ENCODE results near the gene NAXE. TPM values are rescaled to one million over a fixed set of nuclear protein-coding genes. Genes with fewer than 3 reads are reported as not detected.

Gene NAXE
- total RNA-seq, 1 donor from 2014 or later = 190 TPM

DNA sequence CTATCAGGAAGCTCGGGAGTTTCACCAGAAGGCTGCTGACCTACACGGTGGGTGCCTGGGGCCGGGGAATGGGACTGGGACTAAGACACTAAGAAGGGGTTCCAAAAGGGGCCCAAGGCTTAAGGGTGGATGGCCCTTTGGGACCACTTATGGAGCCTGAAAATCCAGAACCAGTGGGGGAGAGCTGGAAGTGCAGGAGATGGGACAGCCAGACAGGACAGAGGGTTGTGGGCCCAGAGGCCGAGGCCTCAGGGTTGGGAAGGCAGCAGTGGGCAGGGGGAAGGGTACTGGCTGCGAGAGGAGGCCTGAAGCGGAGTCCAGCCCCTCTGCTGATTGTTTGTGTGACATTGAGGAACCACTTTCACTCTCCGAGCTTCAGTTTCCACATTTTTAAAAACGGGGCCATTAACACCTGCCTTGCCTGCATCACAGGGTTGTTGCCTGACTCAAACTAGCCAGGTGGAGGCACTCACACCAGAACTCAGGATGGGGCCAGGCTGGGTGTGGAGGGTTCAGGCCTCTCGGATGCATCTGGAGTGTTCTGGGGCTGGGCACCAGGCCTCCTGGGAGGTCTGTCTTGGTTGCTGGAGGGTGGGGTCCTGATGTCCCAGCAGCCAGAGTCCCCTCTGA is 9.1 kb upstream of the NAXE start:
- H3K4me3 Mint-ChIP-seq (ENCODE audit: unreplicated experiment) = no peak overlapping the region
- no peak overlapping the region for H3K27ac Mint-ChIP-seq (ENCODE audit: unreplicated experiment)
- H3K4me1 Mint-ChIP-seq (ENCODE audit: unreplicated experiment) = peaks cover 7% of the 10 kb centered on the region
- DNase-seq (ENCODE audit: low spot score) = no peak
- no peaks in the 10 kb centered on the region for H3K9me3 Mint-ChIP-seq (ENCODE audit: unreplicated experiment)
- peaks cover 12% of the 10 kb centered on the region for H3K27me3 Mint-ChIP-seq (ENCODE audit: unreplicated experiment)
- H3K36me3 Mint-ChIP-seq (ENCODE audit: low read depth, unreplicated experiment) = no peaks in the 10 kb centered on the region
- TF ChIP-seq, protein P1, sequence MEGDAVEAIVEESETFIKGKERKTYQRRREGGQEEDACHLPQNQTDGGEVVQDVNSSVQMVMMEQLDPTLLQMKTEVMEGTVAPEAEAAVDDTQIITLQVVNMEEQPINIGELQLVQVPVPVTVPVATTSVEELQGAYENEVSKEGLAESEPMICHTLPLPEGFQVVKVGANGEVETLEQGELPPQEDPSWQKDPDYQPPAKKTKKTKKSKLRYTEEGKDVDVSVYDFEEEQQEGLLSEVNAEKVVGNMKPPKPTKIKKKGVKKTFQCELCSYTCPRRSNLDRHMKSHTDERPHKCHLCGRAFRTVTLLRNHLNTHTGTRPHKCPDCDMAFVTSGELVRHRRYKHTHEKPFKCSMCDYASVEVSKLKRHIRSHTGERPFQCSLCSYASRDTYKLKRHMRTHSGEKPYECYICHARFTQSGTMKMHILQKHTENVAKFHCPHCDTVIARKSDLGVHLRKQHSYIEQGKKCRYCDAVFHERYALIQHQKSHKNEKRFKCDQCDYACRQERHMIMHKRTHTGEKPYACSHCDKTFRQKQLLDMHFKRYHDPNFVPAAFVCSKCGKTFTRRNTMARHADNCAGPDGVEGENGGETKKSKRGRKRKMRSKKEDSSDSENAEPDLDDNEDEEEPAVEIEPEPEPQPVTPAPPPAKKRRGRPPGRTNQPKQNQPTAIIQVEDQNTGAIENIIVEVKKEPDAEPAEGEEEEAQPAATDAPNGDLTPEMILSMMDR (IDR thresholded peaks at IDR 0.05; ENCODE audit: unreplicated experiment) = no peak

DNA sequence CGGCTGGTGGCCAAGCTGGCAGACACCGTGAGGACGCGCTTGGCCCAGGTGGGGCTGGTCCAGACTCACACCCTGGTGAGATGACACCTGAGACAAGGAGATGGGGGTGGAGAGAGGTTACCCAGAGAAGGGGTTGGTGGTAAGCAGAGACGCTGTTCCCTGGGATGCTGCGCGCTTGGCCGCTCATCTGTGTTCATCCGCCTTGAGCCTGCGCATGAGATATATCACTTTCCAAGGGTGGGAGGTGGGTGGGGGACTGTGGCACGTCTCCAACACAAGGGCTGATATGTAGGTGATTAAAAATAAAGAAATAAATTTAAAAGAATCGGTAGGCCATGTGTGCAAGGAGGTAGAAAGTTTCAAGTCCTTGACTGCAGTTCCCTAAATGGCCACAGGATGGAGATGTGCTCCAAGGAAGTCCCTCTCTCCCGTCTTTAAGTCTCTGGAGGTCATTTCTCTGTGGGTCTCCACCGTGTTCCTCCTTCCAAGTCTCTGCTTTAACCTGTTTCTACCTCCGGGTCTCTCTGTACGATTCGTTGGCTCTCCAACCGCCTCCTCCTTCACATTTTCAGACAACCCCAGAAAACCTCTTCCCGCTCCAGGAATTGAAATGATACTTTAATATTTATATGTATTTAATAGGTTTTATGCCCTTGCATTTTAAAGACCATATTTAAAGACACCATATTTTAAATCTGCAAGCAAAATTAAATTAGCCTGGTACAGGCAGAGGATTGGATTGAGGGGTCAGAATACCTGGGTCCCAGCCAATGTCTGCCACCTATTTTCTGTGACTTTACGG is 7.6 kb upstream of the NAXE start:
- Mint-ChIP-seq H3K36me3 (ENCODE audit: low read depth, unreplicated experiment) (no peaks in the 10 kb centered on the region), H3K27me3 (ENCODE audit: unreplicated experiment) (peaks cover 12% of the 10 kb centered on the region), H3K4me1 (ENCODE audit: unreplicated experiment) (peaks cover 14% of the 10 kb centered on the region), H3K4me3 (ENCODE audit: unreplicated experiment) (peak overlapping the region; percentile 65), H3K9me3 (ENCODE audit: unreplicated experiment) (no peaks in the 10 kb centered on the region), H3K27ac (ENCODE audit: unreplicated experiment) (no peak overlapping the region)
- DNase-seq (ENCODE audit: low spot score) = peak; percentile 76
- TF ChIP-seq, protein P1 (IDR thresholded peaks at IDR 0.05; ENCODE audit: unreplicated experiment) = peak; percentile 86

GRCh38 chr1:156584813-156585212 is 6.8 kb upstream of the NAXE start:
- no peak overlapping the region for H3K4me3 Mint-ChIP-seq (ENCODE audit: unreplicated experiment)
- no peaks in the 10 kb centered on the region for H3K9me3 Mint-ChIP-seq (ENCODE audit: unreplicated experiment)
- H3K36me3 Mint-ChIP-seq (ENCODE audit: low read depth, unreplicated experiment) = no peaks in the 10 kb centered on the region
- peaks cover 12% of the 10 kb centered on the region for H3K27me3 Mint-ChIP-seq (ENCODE audit: unreplicated experiment)
- peaks cover 17% of the 10 kb centered on the region for H3K4me1 Mint-ChIP-seq (ENCODE audit: unreplicated experiment)
- TF ChIP-seq, protein P1 (IDR thresholded peaks at IDR 0.05; ENCODE audit: unreplicated experiment) = no peak
- H3K27ac Mint-ChIP-seq (ENCODE audit: unreplicated experiment) = no peak overlapping the region
- no peak for DNase-seq (ENCODE audit: low spot score)

GRCh38 chr1:156586323-156586722 is 5.3 kb upstream of the NAXE start:
- Mint-ChIP-seq H3K27me3 (ENCODE audit: unreplicated experiment) (peaks cover 15% of the 10 kb centered on the region), H3K9me3 (ENCODE audit: unreplicated experiment) (no peaks in the 10 kb centered on the region), H3K4me1 (ENCODE audit: unreplicated experiment) (peaks cover 26% of the 10 kb centered on the region), H3K36me3 (ENCODE audit: low read depth, unreplicated experiment) (no peaks in the 10 kb centered on the region), H3K4me3 (ENCODE audit: unreplicated experiment) (no peak overlapping the region), H3K27ac (ENCODE audit: unreplicated experiment) (no peak overlapping the region)
- TF ChIP-seq, protein P1 (IDR thresholded peaks at IDR 0.05; ENCODE audit: unreplicated experiment) = no peak
- DNase-seq (ENCODE audit: low spot score) = no peak
